ENCODE measurements around the gene SCN3A. TPM values are rescaled to one million over a fixed set of nuclear protein-coding genes. Genes with fewer than 3 reads are reported as not detected.

The SCN3A gene
- total and polyA plus RNA-seq, 9 of the 15 experiments (the other 6 are each of a cell fraction or from before 2014, with no cell fraction given): not detected

DNA sequence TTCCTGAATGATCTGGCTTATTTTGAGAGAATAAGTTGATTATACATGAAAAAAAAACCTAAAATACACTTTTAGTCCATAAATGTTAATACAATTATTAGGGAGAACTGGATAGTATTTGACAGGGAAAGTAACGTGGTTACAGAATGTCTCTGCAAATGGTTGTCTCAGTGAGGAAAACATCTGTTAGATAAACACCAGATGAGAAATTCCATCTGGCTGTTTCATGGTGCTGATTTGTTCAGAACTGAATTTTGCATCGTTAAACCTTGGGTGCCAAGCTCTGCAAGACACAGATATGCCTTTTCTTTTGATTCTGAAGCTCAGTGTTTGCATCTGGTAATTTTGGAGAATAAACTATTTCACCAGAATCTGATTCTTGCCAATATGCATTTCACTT lies 90.4 kb downstream of the SCN3A start (continued):
- TF ChIP-seq, protein P1, sequence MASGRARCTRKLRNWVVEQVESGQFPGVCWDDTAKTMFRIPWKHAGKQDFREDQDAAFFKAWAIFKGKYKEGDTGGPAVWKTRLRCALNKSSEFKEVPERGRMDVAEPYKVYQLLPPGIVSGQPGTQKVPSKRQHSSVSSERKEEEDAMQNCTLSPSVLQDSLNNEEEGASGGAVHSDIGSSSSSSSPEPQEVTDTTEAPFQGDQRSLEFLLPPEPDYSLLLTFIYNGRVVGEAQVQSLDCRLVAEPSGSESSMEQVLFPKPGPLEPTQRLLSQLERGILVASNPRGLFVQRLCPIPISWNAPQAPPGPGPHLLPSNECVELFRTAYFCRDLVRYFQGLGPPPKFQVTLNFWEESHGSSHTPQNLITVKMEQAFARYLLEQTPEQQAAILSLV (tag; IDR thresholded peaks at IDR 0.05): no peak
- no peak for TF ChIP-seq CHD2 (IDR thresholded peaks at IDR 0.05; ENCODE audit: low read depth, low read length)
- no peak for TF ChIP-seq MAFF (IDR thresholded peaks at IDR 0.05; ENCODE audit: low read length)
- TF ChIP-seq HDAC8 (tag; IDR thresholded peaks at IDR 0.05): no peak
- TF ChIP-seq, protein P2, sequence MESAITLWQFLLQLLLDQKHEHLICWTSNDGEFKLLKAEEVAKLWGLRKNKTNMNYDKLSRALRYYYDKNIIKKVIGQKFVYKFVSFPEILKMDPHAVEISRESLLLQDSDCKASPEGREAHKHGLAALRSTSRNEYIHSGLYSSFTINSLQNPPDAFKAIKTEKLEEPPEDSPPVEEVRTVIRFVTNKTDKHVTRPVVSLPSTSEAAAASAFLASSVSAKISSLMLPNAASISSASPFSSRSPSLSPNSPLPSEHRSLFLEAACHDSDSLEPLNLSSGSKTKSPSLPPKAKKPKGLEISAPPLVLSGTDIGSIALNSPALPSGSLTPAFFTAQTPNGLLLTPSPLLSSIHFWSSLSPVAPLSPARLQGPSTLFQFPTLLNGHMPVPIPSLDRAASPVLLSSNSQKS (CRISPR knock-in tag; IDR thresholded peaks at IDR 0.05): no peak
- no peak for TF ChIP-seq U2AF2 (optimal IDR thresholded peaks at IDR 0.05; ENCODE audit: low read depth, low read length)
- TF ChIP-seq RNF2 (IDR thresholded peaks at IDR 0.05): no peak
- no peak for TF ChIP-seq NCOA2 (IDR thresholded peaks at IDR 0.05; ENCODE audit: partially characterized antibody in 2 of 2)
- TF ChIP-seq HCFC1 (IDR thresholded peaks at IDR 0.05; ENCODE audit: low read depth, low read length): no peak
- TF ChIP-seq ZNF507 (tag; conservative IDR thresholded peaks at IDR 0.05): no peak
- TF ChIP-seq ZNF239 (CRISPR knock-in tag; IDR thresholded peaks at IDR 0.05): no peak

DNA sequence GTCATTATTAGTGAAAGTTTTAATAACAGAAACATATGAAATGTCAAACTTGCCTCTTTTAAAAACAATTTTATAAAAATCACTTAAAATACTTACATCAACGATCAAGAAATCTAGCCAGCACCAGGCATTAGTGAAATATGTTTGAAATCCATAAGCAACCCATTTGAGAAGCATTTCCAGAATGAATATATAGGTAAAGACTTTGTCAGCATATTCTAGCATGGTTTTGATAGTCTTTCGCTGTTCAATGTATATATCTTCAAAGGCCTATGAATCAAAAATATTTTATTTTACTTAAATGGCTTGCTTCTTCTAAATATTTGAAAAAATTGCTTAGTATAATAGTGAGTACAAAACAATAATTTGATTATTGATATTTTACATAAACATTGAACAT lies 91.1 kb downstream of the SCN3A start:
- Histone ChIP-seq H3K27me3 (ENCODE audit: control insufficient read depth in 2 of 2, insufficient read depth in 2 of 2, low read length in 2 of 2) (no peaks in the 10 kb centered on the region), H3K9me3 (replicated peaks; ENCODE audit: control insufficient read depth, insufficient read depth, low read depth, low read length) (no peaks in the 10 kb centered on the region; the same call in 1 of the 2 replicates), H3K9me1 (ENCODE audit: control insufficient read depth, insufficient read depth, low read length) (no peaks in the 10 kb centered on the region), H4K20me1 (replicated peaks; ENCODE audit: control insufficient read depth, insufficient read depth, low read length) (no peaks in the 10 kb centered on the region), H3K9ac (ENCODE audit: insufficient read depth in 1 of 2, low read depth in 2 of 2, low read length in 2 of 2) (no peak overlapping the region), H3K4me2 (ENCODE audit: insufficient read depth, low read length) (no peak overlapping the region), H3K4me1 (replicated peaks in 1 of 2; ENCODE audit: control insufficient read depth in 2 of 2, insufficient read depth in 2 of 2, low read length in 2 of 2) (no peaks in the 10 kb centered on the region), H3K36me3 (ENCODE audit: control insufficient read depth, insufficient read depth, low read length) (no peaks in the 10 kb centered on the region), H2AFZ (ENCODE audit: low read depth, low read length) (no peak overlapping the region), H3K4me3 (no peak overlapping the region), H3K79me2 (ENCODE audit: control insufficient read depth, insufficient read depth, low read length) (no peaks in the 10 kb centered on the region), H3K27ac (ENCODE audit: extremely low read depth, low read depth, low read length) (no peak overlapping the region)
- DNase-seq (ENCODE audit: extremely low read depth in 1 of 4, low spot score in 3 of 4) (no peak), ATAC-seq (no peak), FAIRE-seq (no peak)
- intact Hi-C loops (cut with micrococcal nuclease): no loop called here
- ChIA-PET CTCF (ENCODE audit: low intra/inter-chr PET ratio) (no interaction called here), POLR2A (no interaction called here)
- WGBS (ENCODE audit: insufficient coverage, low coverage, missing lambda C conversion rate): 0% methylated on average over 2 of the region's 2 CpGs
- no TSS peak for BruUV-seq (replicated peaks)
- TF ChIP-seq ZFP30 (CRISPR knock-in tag; IDR thresholded peaks at IDR 0.05; ENCODE audit: borderline replicate concordance) (no peak), TCF3 (CRISPR knock-in tag; IDR thresholded peaks at IDR 0.05) (no peak)
- in situ Hi-C loops (cut with MboI): no loop called here
